Middle frontal gyrus (tissue), 1 donor: Measurements from ENCODE around the gene BNC2.

Experiments used
- DNase-seq: peaks from one replicate; pipeline ENCODE4 v3.0.0-alpha.2; 2015; ENCODE audit warnings: low spot score; ENCODE audit errors: extremely low spot score

The BNC2 gene

GRCh38 chr9:16767366-16767765, 103.1 kb downstream of the BNC2 start:
- no peak for DNase-seq

GRCh38 chr9:16763946-16764345, 106.5 kb downstream of the BNC2 start:
- DNase-seq = no peak

DNA sequence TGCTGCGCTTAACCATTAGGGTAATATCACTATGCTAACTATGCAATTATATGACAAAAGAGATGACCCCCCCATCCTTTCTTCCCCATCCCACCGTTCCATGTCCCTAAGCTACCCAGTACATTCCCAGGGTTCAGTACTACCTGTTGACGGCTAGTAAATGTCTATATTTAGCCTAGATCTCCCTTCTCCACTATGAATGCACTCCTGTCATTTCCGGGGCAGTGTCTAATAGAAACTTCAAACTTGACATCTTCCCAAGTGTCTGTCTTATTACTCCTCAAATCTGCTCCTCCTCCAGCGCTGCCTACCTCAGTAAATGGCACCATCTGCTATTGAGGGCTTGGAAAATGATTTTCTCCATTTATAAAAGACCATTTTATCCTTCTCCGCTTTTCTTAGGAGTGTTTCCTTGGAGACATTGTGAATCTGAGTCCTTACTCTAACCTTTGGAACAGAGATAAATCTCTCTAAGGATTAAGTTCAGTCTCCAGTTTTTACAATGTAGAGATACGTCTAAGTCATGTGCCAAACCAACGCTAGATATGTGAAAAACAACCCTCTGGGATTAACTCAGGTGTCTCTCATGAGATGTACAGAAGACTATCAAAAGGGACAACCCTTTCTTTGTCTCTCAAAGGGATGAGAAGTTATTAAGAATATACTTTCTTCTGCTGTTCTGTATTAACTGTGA, 114.9 kb downstream of the BNC2 start:
- no peak for DNase-seq

- no peak for DNase-seq
Measured at GRCh38 chr9:16754662-16755061, 115.8 kb downstream of the BNC2 start.

GRCh38 chr9:16753256-16753655, 117.2 kb downstream of the BNC2 start:
- no peak for DNase-seq

- no peak for DNase-seq
Measured at GRCh38 chr9:16752601-16753000, 117.9 kb downstream of the BNC2 start.

GRCh38 chr9:16750553-16750952, 119.9 kb downstream of the BNC2 start:
- no peak for DNase-seq

DNA sequence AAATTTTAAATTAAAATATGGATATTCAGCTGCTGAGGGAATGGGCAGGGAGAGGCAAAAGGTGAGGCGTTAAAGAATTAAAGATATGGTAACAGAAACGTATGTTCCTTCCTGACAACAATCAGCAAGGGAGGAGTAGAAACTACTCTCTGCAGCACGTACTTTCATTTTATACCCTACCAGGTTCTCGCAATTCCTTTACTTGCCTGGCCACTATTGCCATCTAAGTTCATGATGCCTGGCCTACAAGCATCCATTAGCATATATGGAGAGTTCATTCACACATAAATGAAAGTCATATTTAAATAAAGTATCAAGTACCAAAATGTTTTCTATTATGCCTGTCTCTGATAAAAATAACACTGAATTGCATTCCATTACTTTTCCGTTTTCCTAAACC, 125.1 kb downstream of the BNC2 start:
- no peak for DNase-seq

DNA sequence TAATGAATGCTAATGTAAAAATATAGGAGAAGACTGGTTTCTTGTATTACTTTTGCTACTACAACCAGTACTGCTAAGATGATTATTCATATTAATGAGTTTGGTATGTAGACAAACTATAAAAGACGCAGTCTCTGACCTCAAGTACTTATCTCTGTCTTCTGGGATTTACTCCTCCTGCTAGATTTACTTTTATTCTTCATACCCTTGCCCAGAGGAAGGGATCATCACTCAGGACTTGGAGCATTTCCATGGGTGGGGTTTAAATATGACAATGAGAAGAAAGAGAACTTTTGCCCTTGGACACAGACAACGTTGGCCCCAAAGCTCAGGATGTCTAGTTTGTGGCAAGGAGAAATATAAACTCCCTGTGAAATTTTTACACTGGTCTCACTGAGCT, 126.1 kb downstream of the BNC2 start:
- DNase-seq = no peak

DNA sequence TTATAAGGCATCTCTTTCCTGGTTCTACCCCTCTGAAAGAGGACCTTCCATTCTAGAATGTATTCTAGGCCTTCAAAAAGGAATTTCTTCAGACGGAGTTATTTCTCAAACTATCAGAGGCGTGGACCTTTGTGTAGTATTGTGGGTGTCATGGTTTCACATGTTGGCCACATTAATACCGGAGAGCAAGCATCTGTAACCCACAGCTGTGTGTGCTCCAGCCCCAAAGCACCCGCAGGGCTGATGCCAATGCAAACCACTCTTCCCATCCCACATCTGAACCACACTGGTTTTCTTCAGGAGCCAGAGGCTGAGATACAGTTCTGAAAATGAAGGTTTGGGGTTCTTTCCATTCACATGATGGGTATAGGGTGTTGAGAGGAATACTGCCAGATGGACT, 127.1 kb downstream of the BNC2 start:
- DNase-seq = no peak

- DNase-seq = no peak
Measured at GRCh38 chr9:16735001-16735400, 135.5 kb downstream of the BNC2 start.

DNA sequence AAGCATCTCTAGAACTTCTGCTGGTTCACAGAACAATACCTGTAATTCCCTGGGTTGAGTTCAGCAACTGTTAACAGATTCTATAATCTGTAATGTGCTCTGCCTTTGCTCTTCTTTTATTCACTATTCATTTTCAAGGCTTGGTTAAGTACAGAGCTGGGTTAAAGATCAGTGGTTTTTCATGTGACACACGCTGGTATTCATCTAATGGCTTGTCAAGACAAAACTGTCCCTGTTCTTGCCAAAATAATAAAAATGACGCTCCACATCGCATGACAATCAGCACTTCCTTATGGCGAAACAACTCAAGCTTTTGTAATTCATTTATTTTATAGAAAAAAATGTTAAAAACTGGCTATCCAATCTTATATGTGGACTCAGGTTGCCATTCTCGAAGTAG, 137.9 kb downstream of the BNC2 start:
- DNase-seq = no peak

- DNase-seq = no peak
Measured at GRCh38 chr9:16730162-16730561, 140.3 kb downstream of the BNC2 start.

DNA sequence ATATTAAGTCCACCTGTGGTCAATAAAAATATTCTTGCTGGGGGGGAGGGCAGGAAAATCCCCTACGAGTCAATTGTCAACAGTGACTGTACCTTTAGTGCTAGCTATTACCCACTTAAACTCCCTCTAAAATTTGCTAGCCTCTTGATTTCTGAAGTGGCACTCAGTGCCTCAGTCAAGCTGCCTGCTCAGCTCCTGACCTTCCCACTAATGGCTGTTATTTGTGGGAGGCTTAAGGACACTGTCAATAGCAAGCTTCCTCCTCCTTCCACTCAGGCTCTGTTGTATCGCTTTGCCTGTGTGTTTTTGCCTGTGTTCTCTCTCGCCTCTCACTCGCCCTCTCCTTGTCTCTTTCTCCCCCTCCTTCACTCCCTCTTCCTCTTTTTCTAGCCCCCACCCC, 140.8 kb downstream of the BNC2 start:
- DNase-seq = no peak

- DNase-seq = no peak
Measured at GRCh38 chr9:16728137-16728508, 142.3 kb downstream of the BNC2 start.

- DNase-seq = no peak
Measured at GRCh38 chr9:16727452-16728136, 142.9 kb downstream of the BNC2 start.

DNA sequence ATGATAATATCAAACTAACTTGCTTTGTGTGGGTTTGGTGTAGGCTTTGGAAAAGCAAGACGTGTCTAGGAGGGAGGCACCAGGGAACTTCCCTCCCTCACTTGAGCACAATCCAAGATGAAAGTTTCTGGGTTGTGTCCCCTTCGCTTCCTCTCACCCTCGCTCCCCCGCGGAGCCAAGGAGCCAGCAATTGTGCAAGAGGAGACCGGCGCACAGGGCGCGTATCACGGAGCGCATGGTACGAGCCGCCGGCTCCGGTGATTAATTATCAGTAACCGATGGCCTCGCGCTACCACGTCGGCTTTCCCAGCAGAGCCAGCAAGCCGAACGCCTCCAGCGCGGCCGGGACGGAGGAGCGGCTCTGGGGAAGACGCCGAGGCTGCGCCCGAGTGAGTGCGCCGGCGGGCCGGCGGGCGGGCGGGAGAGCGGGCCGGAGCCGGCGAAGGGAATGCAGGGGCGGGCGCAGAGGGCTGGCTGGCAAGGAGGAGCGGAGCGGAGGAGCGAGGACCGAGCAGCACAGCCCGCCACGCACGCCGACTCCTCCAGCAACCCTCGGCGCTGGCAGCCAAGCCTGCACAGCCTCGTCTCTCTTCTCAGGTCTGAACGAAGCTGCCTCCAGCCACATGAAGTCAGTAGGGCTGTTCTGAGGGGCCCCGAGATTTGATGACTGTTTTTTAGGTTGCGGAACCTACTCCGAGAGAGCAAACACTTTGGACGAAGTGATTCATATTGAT, 143.6 kb downstream of the BNC2 start:
- no peak for DNase-seq

DNA sequence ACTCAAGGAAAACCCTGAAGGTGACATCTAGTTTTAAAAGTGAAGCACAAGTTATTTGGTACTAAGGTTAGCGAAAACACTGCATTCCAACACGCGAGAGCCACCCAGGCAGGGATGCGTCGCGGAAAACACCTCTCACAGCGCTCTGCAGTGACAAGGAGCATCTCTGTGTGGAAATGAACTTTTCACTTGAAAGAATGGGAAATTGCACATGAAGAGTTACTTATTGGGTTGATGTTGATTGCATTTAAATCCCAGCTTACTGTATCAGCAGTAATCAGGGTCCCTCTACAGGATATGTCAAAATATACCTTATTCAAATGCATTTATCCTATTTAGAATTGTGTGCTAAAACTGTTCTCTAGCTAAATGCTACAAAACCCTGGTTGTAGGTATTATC, 144.4 kb downstream of the BNC2 start:
- no peak for DNase-seq

GRCh38 chr9:16725066-16725465, 145.4 kb downstream of the BNC2 start:
- DNase-seq = no peak

DNA sequence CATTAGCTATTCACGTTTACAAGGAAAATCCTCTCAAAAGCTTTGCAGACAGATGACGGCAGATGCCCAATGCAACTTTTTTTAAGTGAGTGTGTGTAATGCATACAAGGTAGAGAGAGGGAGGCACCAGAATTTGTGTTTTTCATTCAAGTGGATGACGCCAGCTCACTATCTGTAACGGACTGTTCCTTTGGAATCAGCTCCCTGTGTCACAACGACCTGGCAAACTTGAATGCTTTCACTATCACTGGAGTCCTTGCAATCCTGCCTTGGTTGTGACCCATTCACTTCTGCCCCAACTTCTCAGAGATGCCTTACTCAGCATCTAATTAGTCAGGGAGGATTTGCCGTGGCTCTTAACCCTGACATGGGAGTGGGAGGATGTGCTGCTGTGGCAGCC, 148.5 kb downstream of the BNC2 start:
- DNase-seq = no peak

DNA sequence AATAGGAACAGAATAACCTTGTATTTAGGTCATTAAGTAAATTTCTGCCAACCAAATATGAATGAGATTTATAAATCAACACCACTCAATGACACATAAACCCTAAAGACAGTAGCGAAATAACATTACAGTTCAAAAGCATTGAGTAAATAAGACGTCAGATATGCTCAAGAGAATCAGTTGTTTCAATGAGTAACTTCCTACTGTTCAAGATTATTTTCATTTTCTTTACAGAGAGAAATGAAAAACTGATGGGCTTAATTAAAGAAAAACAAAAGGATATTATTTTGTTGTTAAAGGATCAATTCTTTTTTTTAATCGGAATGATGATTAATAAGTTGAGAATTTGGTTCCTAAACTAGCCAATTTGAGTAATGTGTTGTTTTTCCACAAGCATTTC, 150.1 kb downstream of the BNC2 start:
- no peak for DNase-seq

- DNase-seq = no peak
Measured at GRCh38 chr9:16719921-16720320, 150.5 kb downstream of the BNC2 start.

- DNase-seq = no peak
Measured at GRCh38 chr9:16718952-16719351, 151.5 kb downstream of the BNC2 start.
